Endometrial microvascular endothelial cells (primary cell): ENCODE data around the gene ANTXR1. TPM values are rescaled to one million over a fixed set of nuclear protein-coding genes. Genes with fewer than 3 reads are reported as not detected.

Experiments used
- in situ Hi-C: cut with HindIII; loops from 2 replicates; pipeline ENCODE4 v1.10.0; 2017; ENCODE audit warnings: low sequenced_read_pairs, low pct_unique_long_range_greater_than_20kb; ENCODE audit errors: inconsistent ontology term
- total RNA-seq: library from RNA; depleted of rRNA; stranded (reverse); fragments of >200 nt; gene quantifications from one replicate; pipeline ENCODE4 v1.2.3, GENCODE V29; 2015; ENCODE audit errors: inconsistent ontology term

The ANTXR1 gene
- total RNA-seq, 1 donor from 2014 or later, result 5.6 TPM

DNA sequence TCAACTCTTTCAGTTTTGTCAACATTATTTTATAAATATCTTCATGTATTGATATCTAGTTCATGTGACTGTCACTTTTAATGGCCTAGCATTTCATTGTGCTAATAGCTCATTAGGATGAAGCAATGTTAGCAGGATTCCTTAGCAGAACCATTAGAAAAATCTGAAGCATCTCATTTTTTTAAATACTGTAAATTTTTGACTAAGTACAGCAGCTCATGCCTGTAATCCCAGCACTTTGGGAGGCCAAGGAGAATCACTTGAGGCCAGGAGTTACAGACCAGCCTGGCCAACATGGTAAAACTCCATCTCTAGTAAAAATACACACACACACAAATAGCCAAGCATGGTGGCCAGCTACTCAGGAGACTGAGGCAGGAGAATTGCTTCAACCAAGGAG, 15.6 kb upstream of the ANTXR1 start:
- in situ Hi-C loops, result no loop called here

DNA sequence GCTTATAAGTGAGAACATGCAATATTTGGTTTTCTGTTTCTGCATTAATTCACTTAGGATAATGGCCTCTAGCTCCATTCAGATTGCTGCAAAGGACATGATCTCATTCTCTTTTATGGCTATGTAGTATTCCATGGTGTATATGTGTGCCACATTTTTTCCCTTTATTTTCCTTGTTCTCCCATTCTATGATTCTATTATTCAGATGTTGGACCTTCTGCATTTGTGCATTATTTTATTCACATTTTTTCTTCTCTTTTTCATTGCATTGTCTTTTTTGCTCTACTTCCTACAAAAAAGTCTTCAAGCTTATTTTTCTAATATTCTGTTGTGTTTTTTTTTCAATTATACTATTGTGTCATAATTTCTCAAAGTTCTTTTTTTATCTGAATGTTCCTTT, 11.1 kb upstream of the ANTXR1 start:
- in situ Hi-C loops, result no loop called here

DNA sequence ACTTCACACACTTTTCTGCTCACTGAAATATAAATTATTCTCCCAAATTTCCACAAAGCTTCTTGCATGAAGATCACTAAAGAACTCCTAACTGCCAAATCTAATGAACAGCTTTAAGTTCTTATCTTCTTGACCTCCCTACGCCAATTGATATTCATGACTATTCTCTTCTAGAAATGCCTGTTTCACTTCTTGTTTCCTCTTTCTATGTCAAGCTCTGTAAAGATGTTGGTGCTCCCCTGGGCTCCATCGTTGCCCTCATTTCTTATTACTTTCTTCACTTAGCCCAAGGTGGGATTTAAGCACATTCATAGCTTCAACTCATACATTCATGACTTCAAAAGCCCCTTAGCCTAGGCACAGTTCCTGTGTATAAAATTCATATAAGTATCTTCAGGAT, 9.2 kb upstream of the ANTXR1 start:
- in situ Hi-C loops, result no loop called here

DNA sequence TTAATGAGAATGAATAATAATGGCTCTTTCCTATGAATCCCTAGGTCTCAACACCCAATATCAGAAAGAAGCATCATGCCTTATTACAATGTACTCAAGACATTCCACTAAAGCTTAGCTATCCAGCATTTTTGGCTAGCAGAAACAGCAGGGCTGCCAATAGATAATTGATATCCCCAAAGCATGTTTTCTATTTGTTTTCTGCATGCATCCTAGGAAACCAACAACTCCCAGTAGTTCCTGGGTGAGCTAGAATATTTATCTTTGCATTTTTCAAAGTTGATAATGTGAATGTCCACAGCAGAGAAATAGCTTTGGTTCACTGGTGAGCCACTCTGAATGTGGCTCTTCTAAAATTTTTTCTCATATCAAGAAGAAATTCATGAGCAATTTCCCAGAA, 5.8 kb upstream of the ANTXR1 start:
- in situ Hi-C loops, result no loop called here

DNA sequence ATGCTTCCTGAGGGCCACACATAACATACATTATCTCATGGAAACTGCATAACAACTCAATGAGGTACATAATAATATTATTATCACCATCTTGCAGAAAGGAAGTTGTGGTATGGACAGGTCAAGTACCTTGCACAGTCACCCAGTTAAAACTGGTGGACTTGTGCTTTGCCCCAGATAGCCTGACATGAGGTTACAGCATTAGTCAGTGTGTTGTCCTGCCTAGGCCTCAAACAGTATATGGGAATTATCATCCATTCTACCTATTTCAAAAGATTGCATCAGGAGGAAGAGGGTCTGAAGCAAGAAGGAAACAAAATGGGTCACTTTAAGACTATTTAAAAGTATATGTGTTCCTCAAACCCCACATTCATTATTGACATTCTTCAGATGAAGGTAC, 5.4 kb upstream of the ANTXR1 start:
- in situ Hi-C loops, result no loop called here

DNA sequence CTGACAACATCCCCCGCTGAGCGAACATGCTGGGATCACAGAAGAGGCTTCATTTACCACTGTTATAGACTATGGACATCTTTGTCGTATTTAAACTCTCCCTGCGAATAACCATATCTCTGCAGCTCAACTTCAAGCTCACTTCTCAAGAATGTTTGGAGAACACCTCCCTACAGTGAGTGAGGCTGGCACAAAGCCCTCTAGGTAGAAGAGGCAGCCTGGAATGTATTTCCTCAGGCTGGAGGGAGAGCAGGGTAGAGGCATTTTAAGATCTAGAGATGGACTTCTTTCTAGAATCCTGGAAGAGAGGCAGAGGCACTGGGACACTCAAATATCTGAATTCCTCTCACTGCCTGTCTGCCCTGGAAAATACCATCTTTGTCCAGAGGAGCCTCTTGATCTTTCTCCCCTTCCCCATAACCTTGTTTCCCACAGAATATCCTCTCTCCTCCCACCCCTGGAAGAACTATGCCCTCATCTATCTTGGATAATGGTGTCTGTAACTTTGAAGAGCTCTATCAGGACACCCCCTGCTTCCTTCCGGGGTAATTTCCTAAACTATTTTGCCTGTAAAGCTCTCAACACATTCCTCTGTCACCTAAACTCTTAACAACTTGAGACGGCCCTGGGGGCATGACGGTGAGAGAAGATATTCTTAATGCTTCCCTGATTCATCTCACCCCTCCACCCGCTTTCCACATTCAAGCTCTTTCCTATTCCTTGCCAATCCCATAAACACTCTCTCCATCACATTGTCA, 2.4 kb upstream of the ANTXR1 start:
- in situ Hi-C loops, result no loop called here

DNA sequence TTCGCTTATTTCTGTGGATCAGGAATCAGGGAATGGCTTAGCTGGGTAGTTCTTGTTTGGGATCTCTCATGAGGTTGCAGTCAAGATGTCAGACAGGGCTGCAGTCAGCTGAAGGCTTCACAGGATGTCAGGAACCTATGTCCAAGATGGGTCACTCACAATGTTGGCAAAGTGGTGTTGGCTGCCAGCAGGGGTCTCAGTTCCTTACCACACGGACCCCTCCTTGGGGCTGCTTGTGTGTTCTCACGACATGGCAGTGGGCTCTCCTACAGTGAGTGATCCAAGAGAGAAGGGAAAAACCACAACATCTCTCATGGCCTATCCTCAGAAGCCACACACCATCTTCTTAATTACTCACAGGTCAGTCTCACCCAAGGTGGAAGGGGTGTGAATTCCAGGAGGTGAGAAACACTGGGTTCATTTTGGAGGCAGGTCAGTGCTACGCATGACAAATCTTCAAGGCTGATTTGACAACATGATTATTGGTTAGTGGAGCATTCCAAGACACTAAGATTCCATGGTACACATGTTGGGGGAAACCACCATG, 1.3 kb upstream of the ANTXR1 start:
- in situ Hi-C loops, result no loop called here

DNA sequence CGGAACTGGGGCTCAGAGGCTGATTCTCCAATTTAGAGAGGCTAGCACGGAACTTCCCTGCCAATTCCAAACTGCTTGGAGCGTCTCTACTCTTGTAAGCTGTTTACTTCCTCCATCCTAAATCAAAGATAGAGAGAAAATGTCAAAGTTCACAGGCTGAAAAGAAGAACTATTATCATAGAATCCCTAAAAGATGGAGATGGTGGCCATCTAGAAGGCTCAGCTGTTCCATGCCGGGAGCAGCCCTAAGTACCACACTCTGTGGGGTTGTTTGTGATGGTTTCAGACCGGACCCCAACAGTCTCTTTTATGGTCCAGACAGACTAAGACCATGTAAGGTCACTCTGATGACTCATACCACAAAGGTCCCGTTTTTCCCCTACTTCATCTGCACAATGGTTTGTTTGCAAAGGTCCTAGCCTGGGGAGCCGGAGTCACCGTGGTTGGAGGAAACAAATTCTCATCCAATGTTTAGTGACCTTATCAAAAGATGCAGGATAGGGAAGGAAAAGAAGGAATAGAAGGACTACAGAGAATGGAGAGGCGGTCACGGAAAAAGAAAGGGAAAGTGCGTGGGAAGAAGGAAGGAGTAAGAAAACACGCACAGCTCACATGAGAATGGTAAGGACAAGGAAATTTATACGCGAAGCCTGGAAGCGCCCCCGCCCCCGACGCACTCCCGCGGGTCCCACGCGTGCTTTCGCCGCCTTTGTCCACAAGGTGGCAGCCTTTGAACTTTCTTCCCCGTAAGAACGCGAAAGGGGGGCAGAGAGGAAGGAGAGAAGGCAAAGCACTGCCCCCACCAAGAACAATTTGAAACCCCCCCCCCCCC, 453 bp upstream of the ANTXR1 start:
- in situ Hi-C loops, result no loop called here

DNA sequence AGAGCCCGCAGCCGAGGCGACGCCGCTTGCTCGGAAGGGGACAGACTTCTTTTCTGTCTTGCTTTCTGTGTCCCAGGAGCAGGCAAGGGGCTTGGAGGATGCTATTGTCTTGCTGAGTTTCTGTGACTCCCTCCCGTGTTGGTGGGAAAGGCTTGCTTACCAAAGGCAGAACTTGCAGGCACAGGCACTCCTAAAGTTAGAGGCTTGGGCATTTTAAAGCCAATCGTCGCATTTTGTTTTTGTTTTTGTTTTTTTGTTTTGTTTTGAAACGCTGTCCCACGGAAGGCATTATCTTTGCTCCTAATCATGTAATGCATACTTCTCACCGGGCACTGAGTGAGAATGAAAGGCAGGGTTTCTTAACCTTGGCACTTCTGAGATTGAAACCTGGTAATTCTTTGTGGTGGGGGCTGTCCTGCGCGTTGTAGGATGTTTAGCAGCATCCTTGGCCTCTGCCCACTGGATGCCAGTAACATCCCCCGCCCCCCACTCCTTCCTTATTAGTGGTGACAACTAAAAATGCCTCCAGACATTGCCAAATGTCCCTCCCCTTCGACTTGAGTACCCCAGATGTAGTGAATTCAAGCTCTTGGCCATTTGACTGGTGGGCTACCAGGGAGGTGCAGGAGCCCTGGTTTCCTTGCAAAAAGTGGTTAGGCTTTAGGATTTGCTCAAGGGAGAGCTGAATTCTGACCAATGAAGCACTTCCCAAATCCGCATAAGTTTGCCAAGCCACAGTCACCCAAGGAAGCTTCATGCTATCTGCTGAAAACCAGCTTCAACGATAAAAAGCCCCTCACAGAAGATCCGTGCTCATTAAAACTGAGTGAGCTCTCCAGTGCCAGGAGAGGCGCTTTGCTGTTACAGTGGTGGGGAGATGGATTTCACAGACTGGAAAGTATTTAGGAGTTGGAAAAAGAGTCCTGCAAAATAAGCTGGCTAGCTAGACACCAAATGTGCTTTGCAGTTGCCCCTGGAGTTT, 1.2 kb downstream of the ANTXR1 start:
- in situ Hi-C loops, result no loop called here

DNA sequence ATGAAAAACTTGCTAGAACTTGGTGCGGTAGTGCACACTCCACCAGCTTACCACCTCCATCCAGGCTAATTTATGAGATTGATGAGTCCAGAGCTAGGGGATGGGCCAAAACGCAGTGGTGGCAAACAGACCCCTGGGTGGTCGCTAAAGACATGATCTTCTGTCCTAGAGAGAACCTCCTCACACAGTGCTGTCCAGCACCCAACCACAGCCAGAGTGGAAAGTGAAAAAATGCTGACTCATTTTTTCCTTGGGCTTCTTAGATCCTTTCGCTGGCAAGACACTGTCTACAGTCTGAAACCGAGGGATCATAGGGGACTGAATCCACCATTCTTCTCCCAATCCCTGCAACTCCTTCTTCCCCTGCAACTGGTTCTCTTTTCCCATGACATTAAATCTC, 4.1 kb downstream of the ANTXR1 start:
- in situ Hi-C loops, result no loop called here

DNA sequence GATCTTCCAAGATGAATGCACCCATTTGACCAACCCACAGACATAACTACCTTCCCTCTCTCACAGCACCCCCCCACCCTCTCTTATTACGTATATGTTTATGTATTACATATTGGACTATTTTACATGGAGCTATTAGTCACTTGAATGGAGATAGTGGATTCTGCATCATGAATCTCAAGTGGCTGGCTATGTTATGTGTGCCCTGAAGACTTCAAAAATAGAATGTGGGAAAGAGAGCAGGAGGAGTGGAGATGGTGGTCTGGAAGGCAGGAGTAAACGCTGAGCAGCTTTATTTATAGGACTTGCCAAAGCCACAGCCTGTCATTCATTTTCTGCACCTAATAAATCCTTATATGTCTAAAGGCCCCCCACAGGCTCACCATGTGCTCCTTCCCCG, 4.9 kb downstream of the ANTXR1 start:
- in situ Hi-C loops, result no loop called here

DNA sequence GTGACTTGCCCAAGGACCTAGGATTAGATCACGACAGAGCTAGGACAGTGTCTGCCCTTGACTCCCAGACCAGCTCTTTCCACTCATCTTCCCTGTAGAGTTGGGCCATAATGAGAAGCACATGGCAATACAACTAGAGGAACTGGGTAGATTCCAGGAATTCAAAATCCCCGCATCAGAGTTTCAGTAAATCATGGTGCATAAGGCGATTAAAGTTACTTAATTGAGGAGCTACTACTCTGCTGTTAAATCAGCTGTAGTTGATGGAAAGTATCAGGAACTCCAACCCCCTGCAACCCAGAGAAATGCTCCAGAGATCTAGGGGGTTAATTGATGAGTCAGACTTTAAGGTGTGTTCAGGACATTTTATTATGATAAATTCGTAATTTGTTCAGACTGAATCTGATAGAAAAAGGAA, 5.7 kb downstream of the ANTXR1 start:
- in situ Hi-C loops, result no loop called here

DNA sequence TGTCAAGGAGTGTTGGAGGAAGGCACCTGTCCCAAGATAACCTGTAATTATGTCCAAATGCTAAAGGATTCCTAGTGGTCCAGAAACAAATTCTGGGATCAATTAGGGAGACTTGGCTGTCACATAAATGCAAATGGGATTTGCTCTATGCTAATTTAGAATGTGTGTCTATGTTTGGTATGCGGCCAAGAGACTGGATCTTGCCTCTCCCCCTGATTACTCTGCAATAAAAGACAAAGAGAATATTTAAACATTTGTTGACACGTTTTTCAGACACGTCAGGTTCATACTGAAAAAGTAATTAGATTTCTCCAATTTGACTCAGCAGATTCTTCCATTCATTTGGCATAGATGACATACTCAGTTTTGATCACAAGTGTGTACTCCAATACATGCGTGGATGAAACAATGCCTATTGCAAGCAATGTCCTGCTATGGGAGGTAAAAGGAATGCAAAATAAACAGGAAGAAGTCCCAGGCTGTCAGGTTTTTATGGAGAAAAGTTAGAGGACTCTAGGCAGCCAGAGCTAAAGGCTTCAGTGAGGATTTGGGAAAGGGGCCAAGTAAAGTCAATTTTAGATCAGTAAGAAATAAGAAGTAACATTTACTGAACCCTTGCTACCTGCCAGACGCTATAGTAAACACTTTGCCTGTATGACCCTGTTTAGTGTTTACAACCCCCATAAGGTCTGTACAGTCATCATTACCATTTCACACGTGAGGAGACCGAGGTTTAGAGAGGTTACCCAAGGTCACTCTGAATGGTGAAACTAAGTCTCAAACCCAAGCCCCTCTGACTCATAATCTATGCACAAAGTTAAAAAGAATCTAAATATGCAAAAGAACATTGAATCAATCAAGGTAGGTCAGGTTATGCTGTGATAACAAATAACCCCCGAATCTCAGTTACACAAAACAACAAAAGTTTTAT, 7.8 kb downstream of the ANTXR1 start:
- in situ Hi-C loops, result no loop called here

DNA sequence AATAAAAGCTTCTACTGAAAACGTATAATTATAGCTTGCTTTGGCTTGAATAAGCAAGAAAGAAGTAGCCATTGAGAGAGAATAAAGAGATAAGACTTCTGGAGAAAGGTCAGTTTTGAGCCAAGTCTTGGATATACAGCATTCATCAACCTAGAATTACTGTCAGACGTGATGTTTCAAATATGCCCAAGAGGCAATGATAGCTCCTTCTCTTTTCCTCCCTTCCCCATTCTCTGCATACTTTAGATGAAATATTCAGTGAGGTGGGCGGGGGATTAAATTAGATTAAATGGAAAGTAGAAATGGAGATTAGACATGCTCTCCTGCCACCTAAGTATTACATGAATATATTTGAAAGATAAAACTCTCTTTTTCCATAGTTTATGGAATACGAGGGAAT, 8.7 kb downstream of the ANTXR1 start:
- in situ Hi-C loops, result no loop called here

DNA sequence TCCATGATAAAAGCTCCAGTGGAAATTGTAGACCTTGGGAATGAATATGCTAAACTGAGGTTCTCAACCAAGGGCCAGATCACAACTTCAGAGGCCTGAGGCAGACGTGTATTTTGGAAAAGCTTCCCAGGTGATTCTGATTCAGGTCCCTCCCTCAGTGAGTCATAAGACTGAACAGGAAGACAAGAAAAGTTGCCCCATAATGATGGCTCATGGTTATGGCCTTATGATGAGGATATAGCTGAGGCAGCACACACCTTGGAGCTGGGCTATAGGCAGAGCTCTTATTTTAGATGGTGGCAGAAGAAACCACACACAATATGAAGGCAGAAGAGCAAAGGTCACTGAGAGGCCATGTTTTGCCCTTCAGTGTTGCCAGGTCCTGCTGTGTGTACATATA, 9.6 kb downstream of the ANTXR1 start:
- in situ Hi-C loops, result no loop called here

DNA sequence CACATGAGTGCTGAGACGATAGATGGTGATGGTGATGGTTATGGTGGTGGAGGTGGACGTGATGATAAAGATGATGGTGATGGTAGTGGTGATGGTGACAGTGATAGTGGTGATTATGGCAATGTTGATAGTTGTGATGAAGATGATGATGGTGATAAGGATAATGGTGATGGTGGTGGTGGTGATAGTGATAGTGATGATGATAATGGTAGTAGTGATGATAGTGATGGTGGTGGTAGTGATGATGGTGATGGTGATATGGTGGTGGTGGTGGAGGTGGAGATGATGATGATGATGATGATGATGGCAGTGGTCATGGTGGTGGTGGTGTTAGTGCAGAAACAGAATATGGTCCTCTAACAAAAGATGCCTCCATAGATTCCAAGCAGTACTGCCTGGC, 10.3 kb downstream of the ANTXR1 start:
- in situ Hi-C loops, result no loop called here

DNA sequence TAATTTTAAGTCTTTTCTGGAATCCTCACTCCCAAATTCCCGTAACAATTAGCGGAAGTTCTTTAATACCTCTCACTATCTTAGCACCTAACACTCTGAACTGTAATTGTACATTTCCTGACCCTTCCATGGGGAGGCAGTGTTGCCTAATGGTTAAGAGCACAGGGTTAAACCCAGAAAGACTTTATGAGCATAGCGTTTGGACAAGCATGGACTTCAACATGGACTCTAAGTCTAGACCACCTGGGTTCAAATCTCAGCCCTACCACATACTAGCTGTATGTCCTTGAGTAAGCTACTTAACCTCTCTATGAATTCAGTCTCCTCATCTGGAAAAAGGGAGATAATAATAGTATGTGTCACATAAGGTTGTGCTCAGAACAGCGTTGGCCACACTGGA, 13.0 kb downstream of the ANTXR1 start:
- in situ Hi-C loops, result no loop called here
